ENCODE data around the gene EGFR.

The EGFR gene

GRCh38 chr7:54978364-54979116 lies 40.3 kb upstream of the EGFR start:
- Histone ChIP-seq H3K4me1 (ENCODE audit: insufficient read depth, low read length, poor library complexity, severe bottlenecking) (no peaks in the 10 kb centered on the region), H3K9me2 (replicated peaks; ENCODE audit: low read depth, low read length) (no peaks in the 10 kb centered on the region), H3K4me3 (ENCODE audit: low read length, poor library complexity, severe bottlenecking) (no peak overlapping the region), H3K36me3 (ENCODE audit: insufficient read depth, low read length) (no peaks in the 10 kb centered on the region), H2AFZ (ENCODE audit: low read length) (no peak overlapping the region), H3K9me3 (ENCODE audit: insufficient read depth, low read depth, low read length) (no peaks in the 10 kb centered on the region), H3K4me2 (ENCODE audit: low read depth, low read length, poor library complexity, severe bottlenecking) (no peak overlapping the region), H3F3A (ENCODE audit: low read depth) (no peaks in the 10 kb centered on the region), H3K9ac (ENCODE audit: low read depth, low read length, poor library complexity, severe bottlenecking) (no peak overlapping the region), H3K79me2 (ENCODE audit: insufficient read depth, low read length) (no peaks in the 10 kb centered on the region), H4K20me1 (ENCODE audit: insufficient read depth, low read length, poor library complexity, severe bottlenecking) (no peaks in the 10 kb centered on the region), H3K27me3 (ENCODE audit: insufficient read depth, low read length, poor library complexity, severe bottlenecking) (no peaks in the 10 kb centered on the region)
- TF ChIP-seq CTCF (conservative IDR thresholded peaks at IDR 0.05; ENCODE audit: low read length): no peak
- no peak for TF ChIP-seq EZH2phosphoT487 (IDR thresholded peaks at IDR 0.05; ENCODE audit: borderline replicate concordance)

- Histone ChIP-seq H3F3A (ENCODE audit: low read depth) (no peaks in the 10 kb centered on the region), H2AFZ (ENCODE audit: low read length) (no peak overlapping the region), H3K9me2 (replicated peaks; ENCODE audit: low read depth, low read length) (no peaks in the 10 kb centered on the region), H3K79me2 (ENCODE audit: insufficient read depth, low read length) (no peaks in the 10 kb centered on the region), H3K9me3 (ENCODE audit: insufficient read depth, low read depth, low read length) (no peaks in the 10 kb centered on the region), H3K4me3 (ENCODE audit: low read length, poor library complexity, severe bottlenecking) (no peak overlapping the region), H3K27me3 (ENCODE audit: insufficient read depth, low read length, poor library complexity, severe bottlenecking) (no peaks in the 10 kb centered on the region), H3K4me2 (ENCODE audit: low read depth, low read length, poor library complexity, severe bottlenecking) (no peak overlapping the region), H3K4me1 (ENCODE audit: insufficient read depth, low read length, poor library complexity, severe bottlenecking) (no peaks in the 10 kb centered on the region), H4K20me1 (ENCODE audit: insufficient read depth, low read length, poor library complexity, severe bottlenecking) (no peaks in the 10 kb centered on the region), H3K9ac (ENCODE audit: low read depth, low read length, poor library complexity, severe bottlenecking) (no peak overlapping the region), H3K36me3 (ENCODE audit: insufficient read depth, low read length) (no peaks in the 10 kb centered on the region)
- no peak for TF ChIP-seq EZH2phosphoT487 (IDR thresholded peaks at IDR 0.05; ENCODE audit: borderline replicate concordance)
- no peak for TF ChIP-seq CTCF (conservative IDR thresholded peaks at IDR 0.05; ENCODE audit: low read length)
Observed at GRCh38 chr7:54980521-54980920, 38.3 kb upstream of the EGFR start.

GRCh38 chr7:54981913-54982312 lies 36.9 kb upstream of the EGFR start:
- no peaks in the 10 kb centered on the region for H3K27me3 ChIP-seq (ENCODE audit: insufficient read depth, low read length, poor library complexity, severe bottlenecking)
- no peaks in the 10 kb centered on the region for H3F3A ChIP-seq (ENCODE audit: low read depth)
- TF ChIP-seq EZH2phosphoT487 (IDR thresholded peaks at IDR 0.05; ENCODE audit: borderline replicate concordance) (no peak), CTCF (conservative IDR thresholded peaks at IDR 0.05; ENCODE audit: low read length) (no peak)
- H3K9me2 ChIP-seq (replicated peaks; ENCODE audit: low read depth, low read length): no peaks in the 10 kb centered on the region
- H3K79me2 ChIP-seq (ENCODE audit: insufficient read depth, low read length): no peaks in the 10 kb centered on the region
- no peaks in the 10 kb centered on the region for H3K36me3 ChIP-seq (ENCODE audit: insufficient read depth, low read length)
- no peaks in the 10 kb centered on the region for H4K20me1 ChIP-seq (ENCODE audit: insufficient read depth, low read length, poor library complexity, severe bottlenecking)
- no peak overlapping the region for H3K4me3 ChIP-seq (ENCODE audit: low read length, poor library complexity, severe bottlenecking)
- no peak overlapping the region for H3K4me2 ChIP-seq (ENCODE audit: low read depth, low read length, poor library complexity, severe bottlenecking)
- no peak overlapping the region for H2AFZ ChIP-seq (ENCODE audit: low read length)
- no peaks in the 10 kb centered on the region for H3K9me3 ChIP-seq (ENCODE audit: insufficient read depth, low read depth, low read length)
- no peak overlapping the region for H3K9ac ChIP-seq (ENCODE audit: low read depth, low read length, poor library complexity, severe bottlenecking)
- no peaks in the 10 kb centered on the region for H3K4me1 ChIP-seq (ENCODE audit: insufficient read depth, low read length, poor library complexity, severe bottlenecking)

Measured in Loucy (cell line).